ENCODE measurements around the gene GSN. TPM values are rescaled to one million over a fixed set of nuclear protein-coding genes. Genes with fewer than 3 reads are reported as not detected.
A peak's percentile ranks its signal among the peaks of the same experiment; 100 is the strongest.

GSN gene
- polyA plus RNA-seq, 2 of the 4 experiments (the other 2 are of a cell fraction) = 33.7 to 77.2 TPM

GRCh38 chr9:121240472-121241135 is 27.4 kb upstream of the GSN start:
- no peak for ATAC-seq
- CTCF ChIA-PET = interaction anchor here (0.9 to 3.0 kb wide), 6 partner anchors 11 to 80 kb away, joined by 4 to 12 read pairs (median 6); no protein-coding TSS in a partner anchor
- Histone ChIP-seq H3K4me2 (no peak overlapping the region), H3K27ac (no peak overlapping the region), H3K4me1 (no peaks in the 10 kb centered on the region), H3K9me3 (peaks cover 12% of the 10 kb centered on the region), H3K4me3 (no peak overlapping the region)
- 64% methylated on average over 6 of the region's 6 CpGs for WGBS (ENCODE audit: missing lambda C conversion rate)
- FAIRE-seq = no peak
- DNase-seq (ENCODE audit: low read depth in 1 of 2, low spot score in 1 of 2) = no peak
- POLR2A ChIA-PET = no interaction called here
- TF ChIP-seq PHF8 (IDR thresholded peaks at IDR 0.05; ENCODE audit: borderline replicate concordance, low read depth) (no peak), HOXB5 (CRISPR knock-in tag; IDR thresholded peaks at IDR 0.05) (no peak), MAFK (IDR thresholded peaks at IDR 0.05; ENCODE audit: partially characterized antibody) (no peak), CBX8 (IDR thresholded peaks at IDR 0.05) (no peak), USF2 (IDR thresholded peaks at IDR 0.05) (no peak), FOSL2 (IDR thresholded peaks at IDR 0.05) (no peak), FOSL2 (CRISPR knock-in tag; IDR thresholded peaks at IDR 0.05) (no peak), E2F6 (IDR thresholded peaks at IDR 0.05; ENCODE audit: borderline replicate concordance, low read depth) (no peak), ELK1 (IDR thresholded peaks at IDR 0.05; ENCODE audit: low read depth, low read length) (no peak), POLR2AphosphoS2 (conservative IDR thresholded peaks at IDR 0.05; ENCODE audit: low read length) (no peak), ZSCAN20 (CRISPR knock-in tag; IDR thresholded peaks at IDR 0.05) (no peak), RNF2 (IDR thresholded peaks at IDR 0.05; ENCODE audit: borderline replicate concordance, low read depth) (no peak), MAX (IDR thresholded peaks at IDR 0.05) (no peak), RAD21 (conservative IDR thresholded peaks at IDR 0.05 in 1 of 2, IDR thresholded peaks at IDR 0.05 in 1 of 2) (no peak), PBX3 (IDR thresholded peaks at IDR 0.05) (no peak), ESRRA (IDR thresholded peaks at IDR 0.05; ENCODE audit: borderline replicate concordance, low read length) (no peak)

GRCh38 chr9:121242219-121242958 is 25.6 kb upstream of the GSN start:
- Histone ChIP-seq H3K27ac (no peak overlapping the region), H3K9me3 (peaks cover 12% of the 10 kb centered on the region), H3K4me3 (no peak overlapping the region), H3K4me1 (no peaks in the 10 kb centered on the region), H3K4me2 (no peak overlapping the region)
- WGBS (ENCODE audit: missing lambda C conversion rate) = 52% methylated on average over 5 of the region's 5 CpGs
- ATAC-seq (no peak), DNase-seq (ENCODE audit: low read depth in 1 of 2, low spot score in 1 of 2) (no peak), FAIRE-seq (no peak)
- ChIA-PET CTCF (interaction anchor here (1.0 to 2.8 kb wide), 5 partner anchors 10 to 78 kb away, joined by 4 to 12 read pairs (median 5); no protein-coding TSS in a partner anchor), POLR2A (no interaction called here)
- TF ChIP-seq PHF8 (IDR thresholded peaks at IDR 0.05; ENCODE audit: borderline replicate concordance, low read depth) (no peak), USF2 (IDR thresholded peaks at IDR 0.05) (peak; percentile 34; the same call in 1 of the 2 replicates), GATA3 (IDR thresholded peaks at IDR 0.05; ENCODE audit: borderline replicate concordance) (no peak)

Data from A549 (cell line).